OCI-LY3 (cell line): ENCODE results near the gene HIF3A.

Experiments
- H2AFZ ChIP-seq: fragments of 200-600, 300-600 bp; shearing (Covaris generic); 2 replicates; pipeline ENCODE4 v1.6.0; 2014; ENCODE audit warnings: antibody characterized with exemption, low read depth, low read length
- H3K27ac ChIP-seq: fragments of 200-600, 300-600 bp; sonication (generic); 2 replicates; pipeline ENCODE4 v1.5.1; 2014; ENCODE audit warnings: mild to moderate bottlenecking, low read length, moderate library complexity, mixed read lengths
- H3K27me3 ChIP-seq: fragments of 200-600, 300-600 bp; sonication (generic); 2 replicates; pipeline ENCODE4 v1.6.1; 2014; ENCODE audit warnings: low read depth, low read length, mixed read lengths
- H3K36me3 ChIP-seq: fragments of 200-600, 300-600 bp; sonication (generic); replicated peaks from 2 replicates; pipeline ENCODE3; 2014; ENCODE audit warnings: low read depth, low read length, mixed read lengths
- H3K4me1 ChIP-seq: fragments of 300-600, 200-600 bp; sonication (generic); 2 replicates; pipeline ENCODE4 v1.6.1; 2014; ENCODE audit warnings: low read length, mixed read lengths
- H3K4me2 ChIP-seq: fragments of 200-600, 300-600 bp; sonication (generic); 2 replicates; pipeline ENCODE4 v1.6.1; 2014; ENCODE audit warnings: low read length, mixed read lengths
- H3K4me3 ChIP-seq: fragments of 300-600, 200-600 bp; sonication (generic); 2 replicates; pipeline ENCODE4 v1.5.1; 2014; ENCODE audit warnings: antibody characterized with exemption, mild to moderate bottlenecking, low read length, moderate library complexity
- H3K79me2 ChIP-seq: fragments of 300-600, 200-600 bp; shearing (Covaris generic); 2 replicates; pipeline ENCODE4 v1.6.1; 2014; ENCODE audit warnings: mild to moderate bottlenecking, low read length, mixed read lengths
- H3K9ac ChIP-seq: fragments of 300-600, 200-600 bp; shearing (Covaris generic); 2 replicates; pipeline ENCODE4 v1.6.0; 2014; ENCODE audit warnings: mild to moderate bottlenecking, low read length, moderate library complexity
- H3K9me3 ChIP-seq: fragments of 200-600, 300-600 bp; shearing (Covaris generic); 2 replicates; pipeline ENCODE4 v1.6.1; 2014; ENCODE audit warnings: low read length, mixed read lengths; ENCODE audit not compliant: insufficient read depth
- H4K20me1 ChIP-seq: fragments of 200-600, 300-600 bp; sonication (generic); 2 replicates; pipeline ENCODE4 v1.6.1; 2016; ENCODE audit warnings: low read length, mixed read lengths; ENCODE audit not compliant: insufficient read depth
- EZH2phosphoT487 ChIP-seq: fragments of 200-600 bp; shearing (Covaris generic); IDR thresholded peaks from 2 replicates; pipeline ENCODE4 v1.6.1; 2018; ENCODE audit warnings: antibody characterized with exemption, mixed run types, low read depth
- TF ChIP-seq, protein P1 (sequence below): fragments of 200-600, 300-600 bp; sonication (generic); IDR thresholded peaks from 2 replicates; pipeline ENCODE4 v1.5.1; 2014; ENCODE audit warnings: antibody characterized with exemption, low read length, low read depth

Gene HIF3A

DNA sequence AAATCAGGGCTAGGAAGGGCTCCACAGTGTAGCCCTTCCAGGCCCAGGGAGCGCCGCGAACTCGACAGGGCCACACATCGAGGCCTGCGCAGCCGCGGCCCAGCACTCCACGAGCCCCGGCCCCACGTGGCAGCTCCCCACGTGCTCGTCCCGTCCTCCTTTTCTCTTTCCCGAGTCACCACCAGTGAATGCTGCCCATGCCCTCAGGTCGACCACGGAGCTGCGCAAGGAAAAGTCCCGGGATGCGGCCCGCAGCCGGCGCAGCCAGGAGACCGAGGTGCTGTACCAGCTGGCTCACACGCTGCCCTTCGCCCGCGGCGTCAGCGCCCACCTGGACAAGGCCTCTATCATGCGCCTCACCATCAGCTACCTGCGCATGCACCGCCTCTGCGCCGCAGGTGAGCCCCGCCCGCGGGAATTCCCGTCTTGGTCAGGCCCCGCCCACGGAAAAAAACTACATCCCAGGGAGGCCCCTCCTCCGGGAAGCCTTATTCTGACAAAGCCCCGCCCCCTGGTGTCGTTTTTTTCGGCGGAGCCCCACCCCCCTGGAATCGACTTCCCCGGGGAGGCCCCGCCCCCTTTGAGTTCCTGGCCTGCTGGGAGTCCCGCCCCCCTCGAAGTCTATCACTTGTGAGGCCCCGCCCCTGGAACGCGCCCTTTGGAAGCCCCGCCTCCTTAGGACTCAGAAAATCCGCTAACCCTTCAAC, 7.0 kb downstream of the HIF3A start:
- H3K27me3 ChIP-seq: 0 out of 2 replicates have a peak, but pooled peaks cover 2% of the 10 kb centered on the region
- no peak overlapping the region for H3K27ac ChIP-seq
- H3K4me3 ChIP-seq: no peak overlapping the region
- no peak overlapping the region for H3K9ac ChIP-seq
- TF ChIP-seq, protein P1, sequence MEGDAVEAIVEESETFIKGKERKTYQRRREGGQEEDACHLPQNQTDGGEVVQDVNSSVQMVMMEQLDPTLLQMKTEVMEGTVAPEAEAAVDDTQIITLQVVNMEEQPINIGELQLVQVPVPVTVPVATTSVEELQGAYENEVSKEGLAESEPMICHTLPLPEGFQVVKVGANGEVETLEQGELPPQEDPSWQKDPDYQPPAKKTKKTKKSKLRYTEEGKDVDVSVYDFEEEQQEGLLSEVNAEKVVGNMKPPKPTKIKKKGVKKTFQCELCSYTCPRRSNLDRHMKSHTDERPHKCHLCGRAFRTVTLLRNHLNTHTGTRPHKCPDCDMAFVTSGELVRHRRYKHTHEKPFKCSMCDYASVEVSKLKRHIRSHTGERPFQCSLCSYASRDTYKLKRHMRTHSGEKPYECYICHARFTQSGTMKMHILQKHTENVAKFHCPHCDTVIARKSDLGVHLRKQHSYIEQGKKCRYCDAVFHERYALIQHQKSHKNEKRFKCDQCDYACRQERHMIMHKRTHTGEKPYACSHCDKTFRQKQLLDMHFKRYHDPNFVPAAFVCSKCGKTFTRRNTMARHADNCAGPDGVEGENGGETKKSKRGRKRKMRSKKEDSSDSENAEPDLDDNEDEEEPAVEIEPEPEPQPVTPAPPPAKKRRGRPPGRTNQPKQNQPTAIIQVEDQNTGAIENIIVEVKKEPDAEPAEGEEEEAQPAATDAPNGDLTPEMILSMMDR: no peak
- TF ChIP-seq EZH2phosphoT487: no peak
- H2AFZ ChIP-seq: no peak overlapping the region
- no peaks in the 10 kb centered on the region for H3K4me1 ChIP-seq
- no peak overlapping the region for H3K4me2 ChIP-seq
- H3K79me2 ChIP-seq: no peaks in the 10 kb centered on the region
- no peaks in the 10 kb centered on the region for H3K36me3 ChIP-seq
- no peaks in the 10 kb centered on the region for H3K9me3 ChIP-seq
- no peaks in the 10 kb centered on the region for H4K20me1 ChIP-seq

DNA sequence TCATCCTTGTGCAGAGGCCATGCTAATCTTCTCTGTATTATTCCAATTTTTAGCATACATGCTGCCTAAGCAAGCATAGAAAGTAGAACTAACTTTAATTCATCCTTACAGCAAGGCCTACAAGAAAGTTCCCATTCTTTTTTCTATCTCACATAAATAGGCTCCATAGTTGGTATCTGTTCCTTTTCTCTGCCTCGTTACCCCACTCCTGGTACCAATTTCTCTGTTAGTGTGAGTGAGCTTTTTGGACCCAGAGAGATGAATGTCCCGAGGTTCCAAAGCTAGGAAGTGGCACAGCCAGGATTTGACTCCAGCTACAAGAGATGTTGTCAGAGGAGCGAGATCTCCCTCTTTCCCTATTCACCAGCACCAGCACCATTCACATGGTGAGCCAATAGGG, 9.7 kb downstream of the HIF3A start:
- Histone ChIP-seq H2AFZ (no peak overlapping the region), H3K27ac (no peak overlapping the region), H4K20me1 (no peaks in the 10 kb centered on the region), H3K36me3 (no peaks in the 10 kb centered on the region), H3K4me1 (no peaks in the 10 kb centered on the region), H3K9ac (no peak overlapping the region), H3K4me3 (no peak overlapping the region), H3K79me2 (no peaks in the 10 kb centered on the region), H3K4me2 (no peak overlapping the region), H3K9me3 (no peaks in the 10 kb centered on the region), H3K27me3 (no peaks in the 10 kb centered on the region)
- TF ChIP-seq, protein P1: no peak
- no peak for TF ChIP-seq EZH2phosphoT487

DNA sequence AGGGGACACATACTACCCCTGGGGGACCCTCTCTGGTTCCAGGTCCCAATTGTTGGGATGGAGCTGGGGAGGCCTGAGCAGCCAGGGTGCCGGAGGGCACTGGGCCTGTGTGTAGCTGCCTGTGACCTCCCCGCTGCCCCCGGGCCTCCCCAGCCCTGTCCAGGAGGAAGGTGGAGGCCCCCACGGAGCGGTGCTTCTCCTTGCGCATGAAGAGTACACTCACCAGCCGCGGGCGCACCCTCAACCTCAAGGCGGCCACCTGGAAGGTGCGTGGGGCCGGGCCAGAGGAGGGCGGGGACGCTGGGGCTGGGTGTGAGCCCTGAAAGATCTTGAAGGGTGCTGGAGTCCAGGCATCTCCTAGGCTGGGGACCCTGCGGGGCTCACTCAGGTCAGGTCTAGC, 11.7 kb downstream of the HIF3A start:
- H3K9ac ChIP-seq: no peak overlapping the region
- H3K27ac ChIP-seq: no peak overlapping the region
- H3K4me3 ChIP-seq: no peak overlapping the region
- no peak for TF ChIP-seq EZH2phosphoT487
- TF ChIP-seq, protein P1: no peak
- H3K4me1 ChIP-seq: no peaks in the 10 kb centered on the region
- no peaks in the 10 kb centered on the region for H3K9me3 ChIP-seq
- no peaks in the 10 kb centered on the region for H3K36me3 ChIP-seq
- H2AFZ ChIP-seq: no peak overlapping the region
- H3K4me2 ChIP-seq: no peak overlapping the region
- H3K79me2 ChIP-seq: no peaks in the 10 kb centered on the region
- no peaks in the 10 kb centered on the region for H4K20me1 ChIP-seq
- no peaks in the 10 kb centered on the region for H3K27me3 ChIP-seq

DNA sequence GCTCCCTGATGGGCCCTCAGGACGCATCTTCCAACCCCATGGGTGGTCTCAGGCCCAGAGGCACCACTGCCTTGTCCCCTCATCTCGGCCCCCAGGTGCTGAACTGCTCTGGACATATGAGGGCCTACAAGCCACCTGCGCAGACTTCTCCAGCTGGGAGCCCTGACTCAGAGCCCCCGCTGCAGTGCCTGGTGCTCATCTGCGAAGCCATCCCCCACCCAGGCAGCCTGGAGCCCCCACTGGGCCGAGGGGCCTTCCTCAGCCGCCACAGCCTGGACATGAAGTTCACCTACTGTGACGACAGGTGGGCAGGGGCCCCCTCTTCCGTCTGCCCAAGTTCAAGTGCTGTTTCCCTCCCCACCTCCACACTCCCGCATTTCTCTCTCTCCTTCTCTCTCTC, 12.2 kb downstream of the HIF3A start:
- Histone ChIP-seq H3K27me3 (no peaks in the 10 kb centered on the region), H3K4me2 (no peak overlapping the region), H3K79me2 (no peaks in the 10 kb centered on the region), H2AFZ (no peak overlapping the region), H3K36me3 (no peaks in the 10 kb centered on the region), H3K9me3 (no peaks in the 10 kb centered on the region), H3K27ac (no peak overlapping the region), H3K4me3 (no peak overlapping the region), H3K9ac (no peak overlapping the region), H3K4me1 (no peaks in the 10 kb centered on the region), H4K20me1 (no peaks in the 10 kb centered on the region)
- TF ChIP-seq, protein P1: no peak
- no peak for TF ChIP-seq EZH2phosphoT487
